Activated T-helper 2 cell treated with anti-CD3 and anti-CD28 coated beads, Interferon-gamma antibody, Interleukin-2, Interleukin-4, amounts not matched to agents 10 μg/mL and 5 μg/mL and 100 μg/mL, durations not matched to agents 14 hours and 24 hours and 36 hours (primary cell): ENCODE results near the gene CFAP300. TPM values are rescaled to one million over a fixed set of nuclear protein-coding genes. Genes with fewer than 3 reads are reported as not detected.

ENCODE experiments used
- DNase-seq: peaks from one replicate; pipeline ENCODE4 v3.0.0; 2021; ENCODE audit warnings: low spot score
- H3K27ac Mint-ChIP-seq: one replicate; pipeline ENCODE4 v1.8.0; 2021; ENCODE audit warnings: mixed read lengths
- H3K27me3 Mint-ChIP-seq: one replicate; pipeline ENCODE4 v1.8.0; 2021; ENCODE audit warnings: low read depth, mixed read lengths
- H3K36me3 Mint-ChIP-seq: one replicate; pipeline ENCODE4 v1.8.0; 2021; ENCODE audit warnings: low read depth, mixed read lengths
- H3K4me1 Mint-ChIP-seq: one replicate; pipeline ENCODE4 v1.8.0; 2021; ENCODE audit warnings: low read depth, mixed read lengths
- H3K4me3 Mint-ChIP-seq: one replicate; pipeline ENCODE4 v1.8.0; 2021; ENCODE audit warnings: low read depth, mild to moderate bottlenecking, moderate library complexity, mixed read lengths
- H3K9me3 Mint-ChIP-seq: one replicate; pipeline ENCODE4 v1.8.0; 2021; ENCODE audit warnings: mixed read lengths
- intact Hi-C: fragments of 100-400 bp; cut with micrococcal nuclease; formaldehyde crosslinking; loops from one replicate; pipeline ENCODE4 v1.15.1; 2023
- total RNA-seq: library from RNA; stranded (reverse); gene quantifications from 2 replicates; pipeline ENCODE4 v1.2.3, GENCODE V29; 2022

CFAP300 gene
- total RNA-seq, 1 donor from 2014 or later, result not detected

DNA sequence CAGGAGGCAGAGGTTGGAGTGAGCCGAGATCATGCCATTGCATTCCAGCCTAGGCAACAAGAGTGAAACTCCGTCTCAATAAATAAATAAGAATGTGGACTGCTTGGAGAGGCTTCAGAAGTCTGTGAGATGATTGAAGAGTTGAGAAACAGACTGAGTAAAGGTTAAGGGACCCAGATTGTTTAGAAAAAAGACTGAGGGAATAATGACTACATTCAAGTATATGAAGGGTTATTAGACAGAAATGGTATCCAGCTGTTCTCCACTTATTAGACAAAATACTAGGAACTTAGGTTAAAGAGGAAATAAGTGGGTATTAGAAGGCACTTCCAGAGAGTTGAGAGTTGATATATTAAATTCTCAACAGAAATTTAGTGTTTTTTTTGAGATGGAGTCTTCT lies 52.5 kb downstream of the CFAP300 start:
- H3K27ac Mint-ChIP-seq, result no peak overlapping the region
- intact Hi-C loops, result no loop called here
- H3K4me3 Mint-ChIP-seq, result no peak overlapping the region
- no peaks in the 10 kb centered on the region for H3K9me3 Mint-ChIP-seq
- no peak for DNase-seq
- no peaks in the 10 kb centered on the region for H3K36me3 Mint-ChIP-seq
- no peaks in the 10 kb centered on the region for H3K4me1 Mint-ChIP-seq
- H3K27me3 Mint-ChIP-seq, result no peaks in the 10 kb centered on the region

DNA sequence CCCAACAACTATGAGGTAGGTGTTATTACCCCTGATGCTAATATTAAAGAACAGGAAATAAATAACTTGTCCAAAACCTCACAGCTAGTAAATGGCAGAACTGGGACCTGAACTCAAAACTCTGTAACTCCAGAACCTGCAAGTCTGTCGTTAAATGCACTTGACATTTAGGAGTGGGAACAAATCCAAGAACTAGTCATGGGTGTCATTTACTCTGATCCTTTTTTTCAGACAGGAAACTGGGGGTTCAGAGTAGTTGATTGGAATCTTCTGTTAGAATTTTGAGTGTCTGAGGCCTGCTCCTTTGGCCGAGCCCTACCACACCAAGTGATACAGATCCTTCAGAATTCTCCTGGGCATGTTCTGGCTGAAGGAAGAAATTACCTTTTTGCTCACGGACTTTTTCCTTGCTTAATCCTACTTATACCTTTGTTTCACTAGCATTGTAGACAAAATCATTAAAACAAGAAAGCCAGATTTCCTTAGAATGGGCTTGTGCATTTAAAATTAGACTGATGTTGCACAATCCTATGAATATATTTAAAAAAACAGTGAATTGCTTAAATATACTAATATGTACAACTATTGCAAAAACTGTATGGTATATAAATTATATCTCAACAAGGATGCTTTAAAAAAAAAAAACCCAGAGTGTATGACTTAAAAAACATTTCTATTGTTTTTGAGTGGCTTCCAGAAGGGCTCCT lies 61.6 kb downstream of the CFAP300 start:
- Mint-ChIP-seq H3K27me3 (peaks cover 43% of the 10 kb centered on the region), H3K4me3 (no peak overlapping the region), H3K9me3 (no peaks in the 10 kb centered on the region), H3K27ac (no peak overlapping the region), H3K4me1 (peaks cover 10% of the 10 kb centered on the region), H3K36me3 (peaks cover 6% of the 10 kb centered on the region)
- intact Hi-C loops, result loop anchor here (2.0 kb wide), 1 partner anchor 194 kb away; the partner anchor contains the start of gene CEP126
- DNase-seq, result no peak

DNA sequence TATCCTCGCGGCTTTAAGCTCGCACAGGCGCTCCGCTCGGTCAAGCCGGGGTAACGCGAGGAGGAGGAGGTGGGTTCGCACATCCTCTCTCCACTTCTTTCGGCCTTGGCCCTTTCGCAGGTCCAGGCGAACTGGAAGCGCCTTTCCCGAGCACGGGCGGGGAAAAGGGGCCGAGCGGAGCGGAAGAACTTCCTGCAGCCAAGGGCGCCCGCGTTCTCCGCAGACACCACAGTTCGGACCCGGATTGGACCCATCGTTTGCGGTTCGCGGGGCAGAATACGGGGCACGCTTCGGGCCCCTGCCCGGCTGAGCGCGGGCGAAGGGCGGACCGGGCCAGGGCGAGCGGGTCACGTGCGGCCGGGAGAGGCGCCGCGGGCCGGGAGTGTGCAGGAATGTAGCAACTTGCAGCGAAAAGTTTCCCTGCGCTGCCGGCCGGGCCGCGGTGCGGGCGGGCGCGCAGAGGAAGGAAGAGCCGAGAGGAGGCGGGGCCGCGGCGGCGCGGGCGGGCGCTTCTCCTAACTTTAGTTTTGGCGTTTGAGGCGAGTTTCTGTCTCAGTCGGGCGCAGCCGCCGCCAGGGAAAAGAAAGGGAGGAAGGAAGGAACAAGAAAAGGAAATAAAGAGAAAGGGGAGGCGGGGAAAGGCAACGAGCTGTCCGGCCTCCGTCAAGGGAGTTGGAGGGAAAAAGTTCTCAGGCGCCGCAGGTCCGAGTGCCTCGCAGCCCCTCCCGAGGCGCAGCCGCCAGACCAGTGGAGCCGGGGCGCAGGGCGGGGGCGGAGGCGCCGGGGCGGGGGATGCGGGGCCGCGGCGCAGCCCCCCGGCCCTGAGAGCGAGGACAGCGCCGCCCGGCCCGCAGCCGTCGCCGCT lies 62.9 kb downstream of the CFAP300 start, which contains the start of gene YAP1:
TSS of gene YAP1 (plus strand) at position 552 of the 865 bp plus-strand sequence. CDS start 402 bp downstream, outside the sequence.
- Mint-ChIP-seq H3K9me3 (no peaks in the 10 kb centered on the region), H3K27me3 (peaks cover 51% of the 10 kb centered on the region), H3K4me1 (peaks cover 10% of the 10 kb centered on the region), H3K27ac (peak within 1 kb of the TSS; percentile 30), H3K36me3 (peaks cover 6% of the 10 kb centered on the region), H3K4me3 (peak within 1 kb of the TSS; percentile 89)
- DNase-seq, result peak; percentile 59
- intact Hi-C loops, result loop anchor here (2.0 to 10.0 kb wide), 2 partner anchors 195 to 915 kb away; partner anchors contain the start of gene CEP126

DNA sequence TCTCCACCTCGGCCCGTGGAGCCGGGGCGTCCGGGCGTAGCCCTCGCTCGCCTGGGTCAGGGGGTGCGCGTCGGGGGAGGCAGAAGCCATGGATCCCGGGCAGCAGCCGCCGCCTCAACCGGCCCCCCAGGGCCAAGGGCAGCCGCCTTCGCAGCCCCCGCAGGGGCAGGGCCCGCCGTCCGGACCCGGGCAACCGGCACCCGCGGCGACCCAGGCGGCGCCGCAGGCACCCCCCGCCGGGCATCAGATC lies 63.4 kb downstream of the CFAP300 start:
- intact Hi-C loops, result loop anchor here (10.0 kb wide), 1 partner anchor 914 kb away; no protein-coding TSS in a partner anchor
- no peak overlapping the region for H3K27ac Mint-ChIP-seq
- peaks cover 56% of the 10 kb centered on the region for H3K27me3 Mint-ChIP-seq
- DNase-seq, result no peak
- peaks cover 6% of the 10 kb centered on the region for H3K36me3 Mint-ChIP-seq
- H3K9me3 Mint-ChIP-seq, result no peaks in the 10 kb centered on the region
- H3K4me1 Mint-ChIP-seq, result peaks cover 10% of the 10 kb centered on the region
- H3K4me3 Mint-ChIP-seq, result no peak overlapping the region

DNA sequence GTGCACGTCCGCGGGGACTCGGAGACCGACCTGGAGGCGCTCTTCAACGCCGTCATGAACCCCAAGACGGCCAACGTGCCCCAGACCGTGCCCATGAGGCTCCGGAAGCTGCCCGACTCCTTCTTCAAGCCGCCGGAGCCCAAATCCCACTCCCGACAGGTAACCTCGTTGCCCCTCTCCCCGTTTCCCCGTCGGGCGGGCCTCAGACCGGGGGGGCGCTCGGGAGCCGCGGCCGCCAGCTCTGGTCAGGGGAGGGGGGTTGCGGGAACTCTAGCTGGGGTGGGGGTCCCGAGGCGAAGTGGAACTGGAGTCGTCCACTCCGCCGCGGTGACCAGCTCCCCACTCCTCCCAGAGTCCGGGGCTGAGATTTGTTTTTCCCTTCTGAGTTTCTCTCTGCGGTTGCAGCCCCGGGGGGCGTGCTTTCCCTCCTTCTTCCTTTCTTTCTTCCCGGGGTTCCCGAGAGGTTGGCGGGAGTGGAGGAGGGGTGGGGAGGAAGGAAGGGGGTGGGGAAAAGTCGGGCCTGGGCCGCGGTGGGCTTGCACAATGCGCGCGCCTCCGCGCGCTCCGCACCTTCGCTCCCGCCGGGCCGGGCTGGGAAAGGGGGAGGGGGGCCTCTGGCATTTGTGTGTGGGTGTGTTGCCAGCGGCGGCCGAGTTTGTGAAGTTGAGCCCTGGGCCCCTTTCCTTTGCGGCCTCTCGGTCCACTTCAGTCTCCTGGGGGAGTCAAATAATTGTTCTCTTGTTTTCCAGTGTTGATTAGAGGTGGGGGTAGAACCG lies 64.0 kb downstream of the CFAP300 start:
- no peak overlapping the region for H3K27ac Mint-ChIP-seq
- H3K36me3 Mint-ChIP-seq, result peaks cover 6% of the 10 kb centered on the region
- peaks cover 60% of the 10 kb centered on the region for H3K27me3 Mint-ChIP-seq
- DNase-seq, result no peak
- intact Hi-C loops, result loop anchor here (10.0 kb wide), 1 partner anchor 914 kb away; no protein-coding TSS in a partner anchor
- H3K4me1 Mint-ChIP-seq, result peaks cover 10% of the 10 kb centered on the region
- no peaks in the 10 kb centered on the region for H3K9me3 Mint-ChIP-seq
- H3K4me3 Mint-ChIP-seq, result peak overlapping the region; percentile 73

DNA sequence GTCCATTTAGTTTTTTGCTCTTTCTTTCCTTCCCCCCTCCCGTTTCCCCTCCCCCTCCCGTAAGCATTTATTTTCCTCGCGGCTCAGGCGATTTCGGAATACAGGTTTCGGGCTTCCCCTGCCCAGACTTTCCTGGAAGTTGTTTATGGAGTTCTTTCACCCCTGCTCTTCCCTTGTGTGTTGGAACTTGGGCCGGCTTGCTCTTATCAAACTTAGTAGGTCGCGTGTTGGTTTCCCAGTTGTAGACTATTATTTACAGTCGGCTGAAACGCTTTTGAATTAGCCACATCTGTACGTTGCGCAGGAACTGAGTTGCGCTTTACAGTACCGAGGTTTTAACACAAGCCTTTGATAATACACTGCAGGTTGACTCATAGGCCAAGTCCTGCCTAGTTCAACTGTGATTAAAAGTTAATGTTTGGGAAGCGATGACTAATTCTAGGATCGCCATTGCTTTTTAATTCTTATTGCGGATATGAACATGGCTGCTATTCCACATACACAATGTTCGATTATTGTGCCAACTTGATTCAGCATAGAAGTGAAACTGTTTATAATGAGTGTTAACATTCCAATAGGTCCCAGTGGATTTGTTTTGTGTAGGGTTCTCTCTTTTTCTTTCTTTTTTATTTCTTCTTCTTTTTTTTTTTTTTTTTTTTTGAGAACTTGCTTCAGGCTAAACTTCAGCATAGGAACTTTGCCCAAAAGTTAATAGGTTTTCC lies 64.7 kb downstream of the CFAP300 start:
- Mint-ChIP-seq H3K4me3 (peak overlapping the region; percentile 73), H3K4me1 (peaks cover 10% of the 10 kb centered on the region), H3K9me3 (no peaks in the 10 kb centered on the region), H3K36me3 (peaks cover 6% of the 10 kb centered on the region), H3K27me3 (peaks cover 61% of the 10 kb centered on the region), H3K27ac (no peak overlapping the region)
- no peak for DNase-seq
- intact Hi-C loops, result loop anchor here (10.0 kb wide), 1 partner anchor 913 kb away; no protein-coding TSS in a partner anchor

DNA sequence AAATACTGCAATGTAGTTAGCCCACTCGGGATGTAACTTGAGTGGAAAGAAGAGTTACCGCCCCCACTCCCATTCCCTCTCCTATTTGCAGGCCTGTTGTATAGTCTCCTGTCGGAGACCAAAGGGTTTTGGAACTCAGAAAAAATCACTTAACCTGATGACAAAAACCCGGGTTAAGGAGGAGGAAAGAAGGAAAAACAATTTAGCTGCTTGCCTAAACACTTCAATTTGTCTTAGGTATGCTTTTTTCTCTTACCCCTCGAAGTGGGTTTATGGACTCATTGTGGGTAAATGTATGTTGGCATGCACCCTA lies 65.2 kb downstream of the CFAP300 start:
- DNase-seq, result no peak
- H3K27ac Mint-ChIP-seq, result no peak overlapping the region
- H3K4me3 Mint-ChIP-seq, result no peak overlapping the region
- no peaks in the 10 kb centered on the region for H3K9me3 Mint-ChIP-seq
- peaks cover 62% of the 10 kb centered on the region for H3K27me3 Mint-ChIP-seq
- H3K4me1 Mint-ChIP-seq, result peaks cover 10% of the 10 kb centered on the region
- intact Hi-C loops, result loop anchor here (10.0 kb wide), 1 partner anchor 912 kb away; no protein-coding TSS in a partner anchor
- H3K36me3 Mint-ChIP-seq, result peaks cover 6% of the 10 kb centered on the region

DNA sequence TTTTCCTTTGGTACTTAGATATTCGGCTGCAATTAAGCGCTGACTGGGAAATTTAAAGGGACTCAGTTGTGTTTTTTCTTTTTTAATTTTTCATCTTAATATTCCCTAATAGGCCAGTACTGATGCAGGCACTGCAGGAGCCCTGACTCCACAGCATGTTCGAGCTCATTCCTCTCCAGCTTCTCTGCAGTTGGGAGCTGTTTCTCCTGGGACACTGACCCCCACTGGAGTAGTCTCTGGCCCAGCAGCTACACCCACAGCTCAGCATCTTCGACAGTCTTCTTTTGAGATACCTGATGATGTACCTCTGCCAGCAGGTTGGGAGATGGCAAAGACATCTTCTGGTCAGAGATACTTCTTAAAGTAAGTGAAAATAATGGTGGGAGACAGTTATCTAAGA lies 66.8 kb downstream of the CFAP300 start:
- Mint-ChIP-seq H3K4me3 (no peak overlapping the region), H3K9me3 (no peaks in the 10 kb centered on the region), H3K27ac (no peak overlapping the region), H3K4me1 (peaks cover 10% of the 10 kb centered on the region), H3K36me3 (peaks cover 6% of the 10 kb centered on the region), H3K27me3 (peaks cover 57% of the 10 kb centered on the region)
- DNase-seq, result no peak
- intact Hi-C loops, result loop anchor here (10.0 kb wide), 1 partner anchor 911 kb away; no protein-coding TSS in a partner anchor

DNA sequence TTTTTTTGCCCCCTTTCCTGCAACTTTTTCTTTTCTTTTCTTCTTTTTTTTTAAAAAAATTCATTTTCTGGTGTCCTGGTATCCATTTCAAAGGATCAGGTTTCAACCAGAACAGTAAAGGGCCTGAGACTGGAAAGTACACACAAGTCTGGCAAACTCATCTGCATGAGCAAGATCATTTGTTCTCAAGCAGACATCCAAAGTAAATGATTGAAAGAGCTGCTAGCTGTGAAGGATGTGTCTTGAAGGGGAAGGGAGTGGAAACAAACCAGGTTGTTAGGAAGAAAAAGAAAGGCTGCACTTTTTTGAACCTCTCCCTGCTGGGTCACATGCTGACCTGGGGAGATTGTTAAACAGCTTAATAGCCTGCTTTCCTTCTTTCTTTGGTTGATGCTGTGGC lies 68.3 kb downstream of the CFAP300 start:
- Mint-ChIP-seq H3K27ac (no peak overlapping the region), H3K4me3 (no peak overlapping the region), H3K4me1 (peaks cover 5% of the 10 kb centered on the region), H3K36me3 (peaks cover 3% of the 10 kb centered on the region), H3K9me3 (no peaks in the 10 kb centered on the region), H3K27me3 (peaks cover 49% of the 10 kb centered on the region)
- DNase-seq, result no peak
- intact Hi-C loops, result loop anchor here (10.0 kb wide), 1 partner anchor 909 kb away; no protein-coding TSS in a partner anchor

DNA sequence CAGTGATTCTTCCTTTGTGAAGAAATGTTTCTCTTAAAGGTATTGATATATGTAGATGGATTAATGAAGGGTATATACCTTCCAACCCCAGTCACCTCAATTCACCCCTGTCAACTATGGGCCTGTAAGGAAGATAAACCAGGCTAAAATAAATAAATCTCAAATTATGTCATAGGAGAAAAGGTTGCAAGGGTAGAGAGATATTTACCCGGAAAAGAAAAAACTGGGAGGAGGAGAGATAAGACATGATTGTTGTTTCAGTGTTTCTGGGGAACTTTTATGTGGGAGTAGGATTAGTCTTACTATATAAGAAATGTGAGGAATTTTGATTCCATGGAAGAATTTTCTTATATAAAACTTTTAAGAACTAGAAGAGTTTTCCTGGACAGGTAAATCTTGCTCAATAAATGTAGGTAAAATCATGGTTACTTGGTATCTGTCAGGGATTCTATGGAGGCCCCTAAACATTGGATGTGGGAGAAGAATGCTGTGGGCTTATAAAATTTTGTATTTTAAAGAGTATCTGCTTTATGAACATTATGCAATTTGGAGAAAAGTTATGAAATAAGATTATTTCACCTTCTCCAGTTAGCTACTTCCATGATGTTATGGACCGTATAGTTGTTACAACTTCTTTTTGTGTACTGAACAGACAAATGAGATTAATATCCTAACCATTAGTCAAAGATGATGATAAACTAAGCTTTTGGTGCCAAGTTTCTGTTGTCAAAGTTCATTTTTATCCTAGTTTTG lies 69.4 kb downstream of the CFAP300 start:
- intact Hi-C loops, result loop anchor here (10.0 kb wide), 1 partner anchor 908 kb away; no protein-coding TSS in a partner anchor
- Mint-ChIP-seq H3K27me3 (peaks cover 47% of the 10 kb centered on the region), H3K4me3 (no peak overlapping the region), H3K27ac (no peak overlapping the region), H3K36me3 (peaks cover 3% of the 10 kb centered on the region), H3K9me3 (no peaks in the 10 kb centered on the region), H3K4me1 (peaks cover 5% of the 10 kb centered on the region)
- DNase-seq, result no peak

DNA sequence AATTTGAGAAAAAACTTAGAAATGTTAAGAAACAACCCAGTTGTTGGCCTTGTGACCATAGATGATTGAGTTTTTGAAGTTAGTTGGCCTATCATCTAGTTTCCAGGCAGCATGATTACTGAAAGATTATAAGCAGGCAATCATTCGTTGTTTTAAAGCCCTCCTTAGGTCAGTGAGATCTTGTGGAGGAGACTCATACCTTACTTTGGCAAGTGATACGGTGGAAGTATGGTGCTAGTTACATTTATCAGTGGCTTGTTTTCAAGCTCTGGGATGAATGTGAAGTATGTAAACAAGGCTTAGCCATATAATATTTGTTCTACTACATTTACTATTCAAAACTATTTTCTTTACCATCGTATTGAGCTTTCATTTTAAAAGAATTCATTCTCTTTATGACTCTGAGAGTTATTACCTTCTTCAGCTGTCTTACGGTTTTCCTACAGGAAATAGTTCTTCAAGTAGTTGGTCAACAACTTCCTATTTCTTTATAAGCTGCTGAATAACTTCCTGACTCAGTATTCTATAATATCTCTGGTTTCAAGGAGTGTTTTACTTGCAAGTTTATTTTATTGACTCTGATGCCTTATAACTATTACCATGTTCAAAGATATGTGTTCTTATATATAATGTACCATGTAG lies 70.4 kb downstream of the CFAP300 start:
- no peak overlapping the region for H3K4me3 Mint-ChIP-seq
- H3K27me3 Mint-ChIP-seq, result peaks cover 37% of the 10 kb centered on the region
- no peaks in the 10 kb centered on the region for H3K9me3 Mint-ChIP-seq
- H3K36me3 Mint-ChIP-seq, result no peaks in the 10 kb centered on the region
- no peak for DNase-seq
- intact Hi-C loops, result loop anchor here (10.0 kb wide), 1 partner anchor 907 kb away; no protein-coding TSS in a partner anchor
- H3K4me1 Mint-ChIP-seq, result no peaks in the 10 kb centered on the region
- no peak overlapping the region for H3K27ac Mint-ChIP-seq
